ENCODE results near the gene ITPR2. TPM values are rescaled to one million over a fixed set of nuclear protein-coding genes. Genes with fewer than 3 reads are reported as not detected.

Gene ITPR2
- polyA plus RNA-seq, 2 of the 4 experiments (the other 2 are of a cell fraction), result 3.1 to 8.1 TPM

GRCh38 chr12:26466726-26467125 lies 366.3 kb downstream of the ITPR2 start:
- POLR2A ChIA-PET, result no interaction called here
- FAIRE-seq, result no peak
- H3K27ac ChIP-seq, result no peak overlapping the region
- H3K4me2 ChIP-seq, result no peak overlapping the region
- H3K4me3 ChIP-seq, result no peak overlapping the region
- no peaks in the 10 kb centered on the region for H3K9me3 ChIP-seq
- no peaks in the 10 kb centered on the region for H3K4me1 ChIP-seq
- TF ChIP-seq SMC3 (IDR thresholded peaks at IDR 0.05) (no peak), EP300 (IDR thresholded peaks at IDR 0.05) (no peak), SREBF2 (IDR thresholded peaks at IDR 0.05) (no peak), MYC (IDR thresholded peaks at IDR 0.05; ENCODE audit: borderline replicate concordance, low read length) (no peak), RARB (CRISPR knock-in tag; IDR thresholded peaks at IDR 0.05) (no peak), CHD2 (IDR thresholded peaks at IDR 0.05; ENCODE audit: low read length, partially characterized antibody) (no peak), RCOR1 (IDR thresholded peaks at IDR 0.05; ENCODE audit: low read depth, low read length) (no peak), MAFK (IDR thresholded peaks at IDR 0.05; ENCODE audit: partially characterized antibody) (no peak), FOXS1 (CRISPR knock-in tag; IDR thresholded peaks at IDR 0.05) (no peak), ZC3H11A (IDR thresholded peaks at IDR 0.05) (no peak), CBX8 (IDR thresholded peaks at IDR 0.05) (no peak), GATA3 (IDR thresholded peaks at IDR 0.05; ENCODE audit: borderline replicate concordance) (no peak), EHMT2 (IDR thresholded peaks at IDR 0.05; ENCODE audit: low read depth) (no peak), HOXB13 (CRISPR knock-in tag; IDR thresholded peaks at IDR 0.05; ENCODE audit: low read depth) (no peak)
- TF ChIP-seq, protein P1, sequence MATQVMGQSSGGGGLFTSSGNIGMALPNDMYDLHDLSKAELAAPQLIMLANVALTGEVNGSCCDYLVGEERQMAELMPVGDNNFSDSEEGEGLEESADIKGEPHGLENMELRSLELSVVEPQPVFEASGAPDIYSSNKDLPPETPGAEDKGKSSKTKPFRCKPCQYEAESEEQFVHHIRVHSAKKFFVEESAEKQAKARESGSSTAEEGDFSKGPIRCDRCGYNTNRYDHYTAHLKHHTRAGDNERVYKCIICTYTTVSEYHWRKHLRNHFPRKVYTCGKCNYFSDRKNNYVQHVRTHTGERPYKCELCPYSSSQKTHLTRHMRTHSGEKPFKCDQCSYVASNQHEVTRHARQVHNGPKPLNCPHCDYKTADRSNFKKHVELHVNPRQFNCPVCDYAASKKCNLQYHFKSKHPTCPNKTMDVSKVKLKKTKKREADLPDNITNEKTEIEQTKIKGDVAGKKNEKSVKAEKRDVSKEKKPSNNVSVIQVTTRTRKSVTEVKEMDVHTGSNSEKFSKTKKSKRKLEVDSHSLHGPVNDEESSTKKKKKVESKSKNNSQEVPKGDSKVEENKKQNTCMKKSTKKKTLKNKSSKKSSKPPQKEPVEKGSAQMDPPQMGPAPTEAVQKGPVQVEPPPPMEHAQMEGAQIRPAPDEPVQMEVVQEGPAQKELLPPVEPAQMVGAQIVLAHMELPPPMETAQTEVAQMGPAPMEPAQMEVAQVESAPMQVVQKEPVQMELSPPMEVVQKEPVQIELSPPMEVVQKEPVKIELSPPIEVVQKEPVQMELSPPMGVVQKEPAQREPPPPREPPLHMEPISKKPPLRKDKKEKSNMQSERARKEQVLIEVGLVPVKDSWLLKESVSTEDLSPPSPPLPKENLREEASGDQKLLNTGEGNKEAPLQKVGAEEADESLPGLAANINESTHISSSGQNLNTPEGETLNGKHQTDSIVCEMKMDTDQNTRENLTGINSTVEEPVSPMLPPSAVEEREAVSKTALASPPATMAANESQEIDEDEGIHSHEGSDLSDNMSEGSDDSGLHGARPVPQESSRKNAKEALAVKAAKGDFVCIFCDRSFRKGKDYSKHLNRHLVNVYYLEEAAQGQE (IDR thresholded peaks at IDR 0.05), result no peak
- TF ChIP-seq, protein P2, sequence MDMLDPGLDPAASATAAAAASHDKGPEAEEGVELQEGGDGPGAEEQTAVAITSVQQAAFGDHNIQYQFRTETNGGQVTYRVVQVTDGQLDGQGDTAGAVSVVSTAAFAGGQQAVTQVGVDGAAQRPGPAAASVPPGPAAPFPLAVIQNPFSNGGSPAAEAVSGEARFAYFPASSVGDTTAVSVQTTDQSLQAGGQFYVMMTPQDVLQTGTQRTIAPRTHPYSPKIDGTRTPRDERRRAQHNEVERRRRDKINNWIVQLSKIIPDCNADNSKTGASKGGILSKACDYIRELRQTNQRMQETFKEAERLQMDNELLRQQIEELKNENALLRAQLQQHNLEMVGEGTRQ (IDR thresholded peaks at IDR 0.05), result no peak
- TF ChIP-seq, protein P3, sequence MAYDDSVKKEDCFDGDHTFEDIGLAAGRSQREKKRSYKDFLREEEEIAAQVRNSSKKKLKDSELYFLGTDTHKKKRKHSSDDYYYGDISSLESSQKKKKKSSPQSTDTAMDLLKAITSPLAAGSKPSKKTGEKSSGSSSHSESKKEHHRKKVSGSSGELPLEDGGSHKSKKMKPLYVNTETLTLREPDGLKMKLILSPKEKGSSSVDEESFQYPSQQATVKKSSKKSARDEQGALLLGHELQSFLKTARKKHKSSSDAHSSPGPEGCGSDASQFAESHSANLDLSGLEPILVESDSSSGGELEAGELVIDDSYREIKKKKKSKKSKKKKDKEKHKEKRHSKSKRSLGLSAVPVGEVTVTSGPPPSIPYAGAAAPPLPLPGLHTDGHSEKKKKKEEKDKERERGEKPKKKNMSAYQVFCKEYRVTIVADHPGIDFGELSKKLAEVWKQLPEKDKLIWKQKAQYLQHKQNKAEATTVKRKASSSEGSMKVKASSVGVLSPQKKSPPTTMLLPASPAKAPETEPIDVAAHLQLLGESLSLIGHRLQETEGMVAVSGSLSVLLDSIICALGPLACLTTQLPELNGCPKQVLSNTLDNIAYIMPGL (CRISPR knock-in tag; IDR thresholded peaks at IDR 0.05; ENCODE audit: borderline replicate concordance), result no peak
- DNase-seq (ENCODE audit: low read depth in 1 of 2, low spot score in 1 of 2), result no peak
- ATAC-seq, result no peak
- CTCF ChIA-PET, result interaction anchor here (1.2 to 1.3 kb wide), 2 partner anchors 39 to 347 kb away, joined by 3 to 5 read pairs; no protein-coding TSS in a partner anchor
- 86% methylated on average over 2 of the region's 2 CpGs for WGBS (ENCODE audit: missing lambda C conversion rate)

- ChIA-PET POLR2A (no interaction called here), CTCF (interaction anchor here (1.2 to 1.3 kb wide), 2 partner anchors 37 to 346 kb away, joined by 3 to 5 read pairs; no protein-coding TSS in a partner anchor)
- FAIRE-seq (no peak), DNase-seq (ENCODE audit: low read depth in 1 of 2, low spot score in 1 of 2) (peak in 1 of 2 experiments; percentile 22), ATAC-seq (peak in 1 of 2 experiments; percentile 77; a peak in 3 of 6 replicates)
- Histone ChIP-seq H3K9me3 (no peaks in the 10 kb centered on the region), H3K27ac (no peak overlapping the region), H3K4me1 (no peaks in the 10 kb centered on the region), H3K4me3 (no peak overlapping the region), H3K4me2 (no peak overlapping the region)
- TF ChIP-seq ZSCAN20 (CRISPR knock-in tag; IDR thresholded peaks at IDR 0.05) (no peak), RAD21 (conservative IDR thresholded peaks at IDR 0.05 in 1 of 2, IDR thresholded peaks at IDR 0.05 in 1 of 2) (peak; percentile 33 to 45; a peak in 3 of 5 replicates), CTCF (IDR thresholded peaks at IDR 0.05) (peak; percentile 27; the same call in 2 of the 3 replicates), SMC3 (IDR thresholded peaks at IDR 0.05) (peak; percentile 39; the same call in 2 of the 3 replicates), FOSL2 (IDR thresholded peaks at IDR 0.05) (no peak), FOSL2 (CRISPR knock-in tag; IDR thresholded peaks at IDR 0.05) (no peak)
- WGBS (ENCODE audit: missing lambda C conversion rate), result 57% methylated on average over 6 of the region's 6 CpGs
These were observed 367.4 kb downstream of the ITPR2 start for GRCh38 chr12:26465419-26466097.

Measured in A549 (cell line).